ENCODE data around the gene PRKAR2B.

Gene PRKAR2B

DNA sequence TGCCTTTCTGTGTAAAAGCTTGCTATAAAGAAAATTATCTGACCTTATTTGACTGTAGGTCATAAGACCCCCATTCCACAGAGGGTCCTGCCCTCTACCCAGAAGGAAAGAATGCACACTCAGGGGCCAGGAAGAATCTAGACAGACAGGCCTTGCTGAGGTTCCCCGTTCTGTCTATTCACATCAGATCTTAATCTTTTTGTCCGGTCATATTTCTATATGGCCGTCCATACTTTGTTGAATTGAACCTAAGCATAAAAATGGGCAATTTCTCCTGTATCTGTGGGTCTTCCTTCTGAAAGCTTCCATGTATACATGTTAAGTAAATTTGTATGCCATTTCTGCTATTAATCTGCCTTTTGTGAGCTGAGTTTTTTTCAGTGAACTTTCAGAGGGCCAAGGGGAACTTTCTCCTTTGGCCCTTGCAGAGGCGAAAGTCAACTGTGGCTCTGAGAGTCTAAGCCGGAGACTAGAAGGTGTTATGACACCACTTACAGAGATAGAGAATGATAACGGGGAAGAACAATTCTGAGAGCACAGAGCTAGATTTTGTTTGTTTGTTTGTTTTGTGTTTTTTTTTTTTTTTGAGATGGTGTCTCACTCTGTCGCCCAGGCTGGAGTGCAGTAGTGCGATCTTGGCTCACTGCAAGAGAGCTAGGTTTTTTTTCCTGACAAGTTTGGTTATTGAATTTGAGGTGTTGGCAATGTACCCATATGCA is 11.6 kb upstream of the PRKAR2B start:
- H3K4me3 ChIP-seq (ENCODE audit: low read depth, low read length), result no peak overlapping the region
- TF ChIP-seq, protein P1, sequence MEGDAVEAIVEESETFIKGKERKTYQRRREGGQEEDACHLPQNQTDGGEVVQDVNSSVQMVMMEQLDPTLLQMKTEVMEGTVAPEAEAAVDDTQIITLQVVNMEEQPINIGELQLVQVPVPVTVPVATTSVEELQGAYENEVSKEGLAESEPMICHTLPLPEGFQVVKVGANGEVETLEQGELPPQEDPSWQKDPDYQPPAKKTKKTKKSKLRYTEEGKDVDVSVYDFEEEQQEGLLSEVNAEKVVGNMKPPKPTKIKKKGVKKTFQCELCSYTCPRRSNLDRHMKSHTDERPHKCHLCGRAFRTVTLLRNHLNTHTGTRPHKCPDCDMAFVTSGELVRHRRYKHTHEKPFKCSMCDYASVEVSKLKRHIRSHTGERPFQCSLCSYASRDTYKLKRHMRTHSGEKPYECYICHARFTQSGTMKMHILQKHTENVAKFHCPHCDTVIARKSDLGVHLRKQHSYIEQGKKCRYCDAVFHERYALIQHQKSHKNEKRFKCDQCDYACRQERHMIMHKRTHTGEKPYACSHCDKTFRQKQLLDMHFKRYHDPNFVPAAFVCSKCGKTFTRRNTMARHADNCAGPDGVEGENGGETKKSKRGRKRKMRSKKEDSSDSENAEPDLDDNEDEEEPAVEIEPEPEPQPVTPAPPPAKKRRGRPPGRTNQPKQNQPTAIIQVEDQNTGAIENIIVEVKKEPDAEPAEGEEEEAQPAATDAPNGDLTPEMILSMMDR (IDR thresholded peaks at IDR 0.05; ENCODE audit: insufficient read depth, low read depth, low read length, missing control alignments), result no peak
- DNase-seq (ENCODE audit: low read depth), result no peak

DNA sequence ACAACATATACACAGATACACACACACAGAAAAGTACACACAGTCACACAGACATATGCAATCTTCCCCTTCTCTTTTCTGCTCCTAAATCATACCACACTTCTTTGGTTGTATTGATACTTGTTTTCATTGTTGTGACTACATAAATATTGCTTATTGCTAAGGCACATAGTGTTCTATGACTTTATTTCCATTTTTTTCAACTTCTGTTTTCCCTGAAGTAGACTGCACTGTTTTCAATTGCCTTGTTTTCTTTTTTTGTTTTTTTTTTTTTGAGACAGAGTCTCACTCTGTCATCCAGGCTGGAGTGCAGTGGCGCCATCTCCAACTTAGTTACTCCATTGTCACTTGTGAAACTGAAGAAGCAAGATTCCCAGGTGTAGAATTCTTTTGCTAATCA is 10.0 kb upstream of the PRKAR2B start:
- H3K4me3 ChIP-seq (ENCODE audit: low read depth, low read length), result no peak overlapping the region
- no peak for DNase-seq (ENCODE audit: low read depth)
- TF ChIP-seq, protein P1 (IDR thresholded peaks at IDR 0.05; ENCODE audit: insufficient read depth, low read depth, low read length, missing control alignments), result no peak

DNA sequence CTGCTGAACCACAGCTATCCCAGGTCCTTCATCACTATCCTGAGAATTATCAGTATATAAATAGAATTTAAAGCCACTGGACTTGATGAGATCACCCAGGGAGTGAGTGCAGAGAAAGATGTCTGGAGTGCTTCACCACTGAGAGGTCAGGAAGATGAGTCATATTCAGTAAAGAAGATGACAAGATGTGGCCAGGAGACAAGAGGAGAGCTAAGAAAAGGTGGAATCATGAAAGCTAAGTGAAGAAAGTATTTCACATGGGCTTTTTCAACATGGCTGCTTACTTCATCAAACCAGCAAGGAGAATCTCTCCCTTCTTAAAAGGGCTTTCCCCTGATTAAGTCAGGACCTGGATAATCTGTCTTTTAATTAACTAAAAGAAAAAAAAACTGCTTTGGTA is 9.1 kb upstream of the PRKAR2B start:
- no peak overlapping the region for H3K4me3 ChIP-seq (ENCODE audit: low read depth, low read length)
- DNase-seq (ENCODE audit: low read depth), result no peak
- TF ChIP-seq, protein P1 (IDR thresholded peaks at IDR 0.05; ENCODE audit: insufficient read depth, low read depth, low read length, missing control alignments), result no peak

DNA sequence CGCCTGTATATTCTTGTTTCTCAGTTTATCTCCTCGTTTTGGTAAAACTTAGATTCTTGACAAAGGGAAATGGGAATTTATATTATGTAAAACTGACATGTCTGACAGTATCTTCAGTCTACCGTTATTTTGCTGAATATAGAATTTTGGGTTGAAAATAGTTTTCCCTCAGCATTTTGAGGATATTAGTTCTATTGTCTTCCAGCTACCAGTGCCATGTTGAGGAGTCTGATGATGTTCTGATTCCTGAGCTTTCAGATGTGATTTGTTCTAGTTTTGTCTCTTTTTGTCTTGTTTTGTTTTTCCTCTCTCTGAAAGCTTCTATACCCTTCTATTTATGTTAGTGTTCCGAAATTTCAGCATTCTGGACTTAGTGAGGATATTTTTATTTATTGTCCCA is 8.0 kb upstream of the PRKAR2B start:
- no peak for DNase-seq (ENCODE audit: low read depth)
- TF ChIP-seq, protein P1 (IDR thresholded peaks at IDR 0.05; ENCODE audit: insufficient read depth, low read depth, low read length, missing control alignments), result no peak
- H3K4me3 ChIP-seq (ENCODE audit: low read depth, low read length), result no peak overlapping the region

DNA sequence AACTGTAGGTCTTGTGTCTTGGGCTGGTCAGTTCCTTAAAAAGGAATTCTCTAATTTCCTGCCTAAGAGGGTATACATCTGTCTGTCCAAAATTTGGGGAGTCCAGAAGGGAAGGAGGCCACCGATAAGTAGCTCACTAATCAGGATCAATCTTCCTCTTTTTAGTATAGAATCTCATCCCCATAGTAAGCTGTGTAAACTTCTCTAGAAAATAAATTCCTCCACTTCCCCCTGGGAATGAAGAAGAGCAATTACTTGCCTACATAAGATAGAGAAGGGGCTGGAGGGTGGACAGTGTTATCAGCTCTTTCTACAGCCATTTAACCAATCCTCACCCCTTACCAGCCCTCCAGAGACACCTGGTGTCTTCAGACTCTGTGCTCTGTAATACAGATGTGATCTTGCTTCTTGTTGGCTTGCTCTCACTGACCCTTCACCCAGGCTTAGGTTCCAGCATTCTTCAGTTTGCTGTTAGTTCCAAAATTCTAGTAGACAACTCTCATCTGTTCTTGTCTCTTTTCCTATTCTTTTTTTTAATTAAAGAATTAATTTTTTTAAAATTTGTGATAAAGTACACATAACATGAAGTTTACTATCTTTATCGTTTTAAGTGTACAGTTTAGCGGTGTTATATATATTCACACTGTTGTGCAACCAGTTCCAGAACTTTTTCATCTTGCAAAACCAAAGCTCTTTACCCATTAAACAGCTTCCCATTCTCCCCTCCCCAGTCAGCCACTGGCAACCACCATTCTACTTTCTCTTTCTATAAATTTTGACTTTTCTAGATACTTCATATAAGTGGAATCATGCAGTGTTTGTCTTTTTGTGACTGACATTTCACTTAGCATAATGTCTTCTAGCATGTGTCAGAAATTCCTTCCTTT is 6.5 kb upstream of the PRKAR2B start:
- no peak overlapping the region for H3K4me3 ChIP-seq (ENCODE audit: low read depth, low read length)
- TF ChIP-seq, protein P1 (IDR thresholded peaks at IDR 0.05; ENCODE audit: insufficient read depth, low read depth, low read length, missing control alignments), result no peak
- no peak for DNase-seq (ENCODE audit: low read depth)

DNA sequence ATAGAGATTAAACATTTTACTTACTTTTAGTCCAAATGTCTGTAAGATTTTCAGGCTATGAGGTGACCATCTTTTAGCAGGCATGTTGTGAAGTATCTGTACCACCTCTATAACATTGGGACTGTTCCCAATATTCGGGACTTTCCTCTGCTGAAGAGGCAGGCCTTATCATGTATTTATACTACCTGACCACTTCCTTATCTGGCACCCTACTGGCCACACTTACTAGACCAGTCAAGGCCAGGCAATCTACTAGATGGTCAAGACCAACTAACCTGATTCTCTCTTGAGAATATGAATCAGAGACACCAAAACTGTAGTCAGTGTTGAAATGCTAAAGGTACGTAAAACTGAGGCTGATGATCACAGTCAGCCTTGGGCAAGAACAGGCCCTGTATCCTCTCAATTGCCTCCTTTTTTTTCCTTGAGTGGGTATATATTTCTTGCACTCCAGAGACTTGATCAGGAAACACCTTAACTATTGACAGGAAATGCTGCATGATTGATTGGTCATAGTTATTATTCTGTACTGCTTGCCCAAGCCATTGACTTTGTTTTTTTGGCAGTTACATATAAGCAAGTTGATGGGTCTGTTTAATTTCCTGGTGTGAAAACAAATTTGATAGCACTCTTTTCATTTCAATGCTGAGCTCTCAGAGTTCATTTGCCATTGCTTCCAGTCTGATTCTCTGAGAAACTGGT is 5.2 kb upstream of the PRKAR2B start:
- TF ChIP-seq, protein P1 (IDR thresholded peaks at IDR 0.05; ENCODE audit: insufficient read depth, low read depth, low read length, missing control alignments), result no peak
- no peak overlapping the region for H3K4me3 ChIP-seq (ENCODE audit: low read depth, low read length)
- no peak for DNase-seq (ENCODE audit: low read depth)
